ENCODE results near the gene MTUS2.

Gene MTUS2

DNA sequence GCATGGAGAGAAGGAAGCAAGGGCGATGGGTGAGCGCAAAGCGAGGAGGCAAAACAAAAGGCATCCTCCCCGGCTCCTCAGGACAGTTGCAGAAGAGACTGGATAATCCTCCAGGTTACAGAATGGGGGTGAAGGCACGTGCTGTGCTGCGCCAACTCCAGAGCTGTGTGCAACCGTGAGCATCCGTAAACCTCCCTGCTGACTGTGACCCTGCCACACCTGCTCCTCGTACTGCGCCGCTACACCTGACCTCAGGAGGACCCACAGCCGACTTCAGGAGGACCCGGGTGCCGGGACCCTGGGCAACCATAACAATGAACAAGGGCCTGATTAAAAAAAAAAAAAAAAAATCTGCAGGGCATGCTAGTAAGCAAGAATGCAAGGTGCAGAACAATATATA lies 706.6 kb downstream of the MTUS2 start:
- no peak overlapping the region for H3K4me2 ChIP-seq (ENCODE audit: low read length)
- no peak overlapping the region for H3K4me3 ChIP-seq (ENCODE audit: low read length)
- H3F3A ChIP-seq (ENCODE audit: control insufficient read depth, insufficient read depth): no peaks in the 10 kb centered on the region
- no peaks in the 10 kb centered on the region for H3K79me2 ChIP-seq (ENCODE audit: control insufficient read depth, low read length)
- H4K20me1 ChIP-seq (ENCODE audit: control insufficient read depth, insufficient read depth, low read depth, low read length): peaks cover 4% of the 10 kb centered on the region; the same call in 1 of the 2 replicates
- H3K27ac ChIP-seq (ENCODE audit: low read depth, low read length): no peak overlapping the region
- TF ChIP-seq CTCF (IDR thresholded peaks at IDR 0.05; ENCODE audit: low read depth, low read length, poor library complexity, severe bottlenecking) (no peak), EZH2phosphoT487 (IDR thresholded peaks at IDR 0.05; ENCODE audit: borderline replicate concordance, low read length) (no peak)
- H3K27me3 ChIP-seq (ENCODE audit: control insufficient read depth, low read length): no peaks in the 10 kb centered on the region
- no peaks in the 10 kb centered on the region for H3K9me3 ChIP-seq (ENCODE audit: control insufficient read depth, insufficient read depth, low read length)
- H3K36me3 ChIP-seq (ENCODE audit: control insufficient read depth, low read length): peaks cover 93% of the 10 kb centered on the region
- H3K4me1 ChIP-seq (ENCODE audit: control insufficient read depth, low read length): no peaks in the 10 kb centered on the region
- H3K9me2 ChIP-seq (replicated peaks; ENCODE audit: control insufficient read depth, low read length): no peaks in the 10 kb centered on the region

- TF ChIP-seq CTCF (IDR thresholded peaks at IDR 0.05; ENCODE audit: low read depth, low read length, poor library complexity, severe bottlenecking): no peak
- no peak for TF ChIP-seq EZH2phosphoT487 (IDR thresholded peaks at IDR 0.05; ENCODE audit: borderline replicate concordance, low read length)
- Histone ChIP-seq H3K79me2 (ENCODE audit: control insufficient read depth, low read length) (no peaks in the 10 kb centered on the region), H3K36me3 (ENCODE audit: control insufficient read depth, low read length) (peaks cover 93% of the 10 kb centered on the region), H4K20me1 (ENCODE audit: control insufficient read depth, insufficient read depth, low read depth, low read length) (peaks cover 4% of the 10 kb centered on the region; the same call in 1 of the 2 replicates), H3K9me2 (replicated peaks; ENCODE audit: control insufficient read depth, low read length) (no peaks in the 10 kb centered on the region), H3K9me3 (ENCODE audit: control insufficient read depth, insufficient read depth, low read length) (no peaks in the 10 kb centered on the region), H3K4me2 (ENCODE audit: low read length) (no peak overlapping the region), H3F3A (ENCODE audit: control insufficient read depth, insufficient read depth) (no peaks in the 10 kb centered on the region), H3K27me3 (ENCODE audit: control insufficient read depth, low read length) (no peaks in the 10 kb centered on the region), H3K4me3 (ENCODE audit: low read length) (no peak overlapping the region), H3K27ac (ENCODE audit: low read depth, low read length) (no peak overlapping the region), H3K4me1 (ENCODE audit: control insufficient read depth, low read length) (no peaks in the 10 kb centered on the region)
Observed at GRCh38 chr13:29527511-29527910, 707.4 kb downstream of the MTUS2 start.

DNA sequence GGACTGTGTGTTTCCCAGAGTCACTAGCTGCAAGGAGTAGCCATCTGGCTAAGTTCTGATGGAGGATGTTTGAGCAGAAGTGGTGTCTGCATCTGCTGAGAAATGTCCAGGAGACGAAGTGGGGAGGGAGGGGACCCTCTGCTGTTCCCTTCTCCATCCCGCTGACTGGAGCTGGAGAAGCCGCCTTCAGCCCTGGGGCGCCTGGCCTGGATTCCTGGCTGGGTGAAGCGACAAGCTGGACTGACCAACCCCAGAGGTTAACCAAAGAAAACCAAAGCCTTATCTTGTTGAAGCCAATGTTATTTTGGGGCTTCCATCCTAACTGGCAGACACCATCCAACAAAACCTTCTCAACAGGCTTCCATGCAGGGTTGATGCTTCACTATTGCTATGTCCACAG lies 707.8 kb downstream of the MTUS2 start:
- H3K9me2 ChIP-seq (replicated peaks; ENCODE audit: control insufficient read depth, low read length): no peaks in the 10 kb centered on the region
- H3K4me2 ChIP-seq (ENCODE audit: low read length): no peak overlapping the region
- H3K36me3 ChIP-seq (ENCODE audit: control insufficient read depth, low read length): peaks cover 93% of the 10 kb centered on the region
- peaks cover 4% of the 10 kb centered on the region; the same call in 1 of the 2 replicates for H4K20me1 ChIP-seq (ENCODE audit: control insufficient read depth, insufficient read depth, low read depth, low read length)
- H3K4me3 ChIP-seq (ENCODE audit: low read length): no peak overlapping the region
- H3K27ac ChIP-seq (ENCODE audit: low read depth, low read length): no peak overlapping the region
- no peaks in the 10 kb centered on the region for H3F3A ChIP-seq (ENCODE audit: control insufficient read depth, insufficient read depth)
- H3K9me3 ChIP-seq (ENCODE audit: control insufficient read depth, insufficient read depth, low read length): no peaks in the 10 kb centered on the region
- no peaks in the 10 kb centered on the region for H3K27me3 ChIP-seq (ENCODE audit: control insufficient read depth, low read length)
- TF ChIP-seq EZH2phosphoT487 (IDR thresholded peaks at IDR 0.05; ENCODE audit: borderline replicate concordance, low read length) (no peak), CTCF (IDR thresholded peaks at IDR 0.05; ENCODE audit: low read depth, low read length, poor library complexity, severe bottlenecking) (no peak)
- H3K4me1 ChIP-seq (ENCODE audit: control insufficient read depth, low read length): no peaks in the 10 kb centered on the region
- H3K79me2 ChIP-seq (ENCODE audit: control insufficient read depth, low read length): no peaks in the 10 kb centered on the region

Data from DOHH2 (cell line).